ENCODE measurements around the gene PMM1.
"Not testable (repeated sequence)": the region's sequence is repeated elsewhere in the genome, so short reads cannot be mapped to it uniquely, and the experiment has no call there.

The PMM1 gene

DNA sequence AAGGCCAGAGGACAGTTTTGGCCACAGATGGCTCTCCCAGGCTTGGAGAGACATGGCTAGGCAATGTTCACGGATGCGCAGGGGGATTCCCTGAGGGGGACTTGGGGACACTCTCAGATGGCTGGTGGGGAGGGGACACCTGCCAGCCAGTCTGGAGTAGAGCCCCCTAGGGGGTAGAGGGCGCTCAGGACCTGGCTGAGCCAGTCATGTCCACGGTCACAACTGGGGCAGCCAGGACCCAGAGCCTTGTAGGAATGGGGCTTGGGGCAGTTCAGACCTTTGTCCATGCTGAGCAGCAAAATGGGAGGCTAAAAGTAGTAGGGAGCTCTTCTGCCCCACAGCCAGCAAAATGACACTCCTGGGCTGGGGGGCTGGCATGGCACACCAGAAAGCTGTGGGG is 27.2 kb downstream of the PMM1 start:
- DNase-seq = no peak

DNA sequence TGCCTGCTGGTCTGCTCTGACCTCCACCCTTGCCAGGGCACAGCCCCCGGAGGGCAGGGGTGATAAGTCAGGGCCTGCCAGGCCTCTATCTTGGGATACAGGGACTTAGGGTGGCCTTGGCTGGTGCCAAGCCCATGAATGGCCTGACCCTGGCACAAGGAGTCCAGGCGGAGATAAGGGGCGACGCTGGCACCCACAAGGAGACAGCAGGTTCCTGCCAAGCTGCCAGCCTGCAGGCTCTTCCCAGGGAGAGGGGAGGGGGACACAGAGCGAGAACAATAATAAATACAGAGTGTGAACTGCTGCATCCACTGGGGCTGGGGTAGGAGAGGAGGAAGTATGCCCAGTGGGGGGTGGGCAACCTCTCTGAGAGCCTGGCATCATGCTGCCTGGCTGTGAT is 27.9 kb downstream of the PMM1 start:
- DNase-seq = no peak

DNA sequence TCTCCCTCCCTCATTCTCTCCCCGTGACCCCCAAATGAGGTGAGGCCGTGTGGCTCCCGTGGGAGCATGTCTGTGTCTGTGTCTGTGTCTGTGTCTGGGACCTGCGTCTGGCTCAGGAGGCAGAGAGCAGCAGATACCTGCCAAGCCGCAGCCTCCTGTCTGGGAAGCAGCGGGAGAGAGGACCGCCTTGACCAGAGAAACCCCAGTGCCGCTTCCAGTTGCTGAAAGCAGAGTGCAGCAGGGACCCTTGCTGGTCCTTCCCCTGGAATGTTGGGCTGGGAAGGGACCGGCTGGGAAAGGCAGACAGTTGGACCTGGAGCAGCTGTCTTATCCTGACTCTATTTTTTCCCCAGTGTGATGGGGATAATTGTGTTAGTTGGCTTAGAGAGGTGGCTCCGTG is 28.3 kb downstream of the PMM1 start:
- DNase-seq = no peak

DNA sequence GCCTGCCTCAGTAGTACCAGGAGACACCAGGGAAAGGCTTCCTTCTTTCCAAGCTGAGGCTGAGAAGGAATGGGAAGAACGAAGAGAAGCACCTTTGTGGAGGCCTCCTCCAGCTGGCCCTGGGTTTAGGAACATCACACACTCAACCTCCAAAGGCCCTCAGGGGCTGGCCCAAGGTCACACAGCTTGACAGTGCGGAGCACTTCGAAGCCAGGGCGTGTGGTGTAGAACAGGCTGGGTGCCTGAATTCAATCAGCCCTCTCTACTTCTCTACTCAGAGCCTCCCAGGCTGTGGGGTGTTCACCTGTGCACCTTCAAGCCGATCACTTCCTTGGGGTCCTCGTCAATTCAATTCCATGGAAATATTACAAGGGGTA is 29.6 kb downstream of the PMM1 start:
- DNase-seq = no peak

DNA sequence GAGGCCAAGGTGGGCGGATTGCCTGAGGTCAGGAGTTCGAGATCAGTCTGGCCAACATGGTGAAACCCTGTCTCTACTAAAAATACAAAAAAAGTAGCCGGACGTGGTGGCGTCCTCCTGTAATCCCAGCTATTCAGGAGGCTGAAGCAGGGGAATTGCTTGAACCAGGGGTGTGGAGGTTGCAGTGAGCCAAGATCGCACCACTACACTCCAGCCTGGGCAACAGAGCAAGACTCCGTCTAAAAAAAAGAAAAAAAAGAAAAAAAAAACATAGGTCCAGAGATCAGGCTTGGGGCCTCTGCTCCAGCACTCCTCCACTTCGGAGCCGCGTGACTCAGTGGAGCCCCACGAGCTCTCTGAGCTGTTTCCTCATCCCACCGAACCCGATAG is 31.4 kb downstream of the PMM1 start:
- not testable (repeated sequence) for DNase-seq

DNA sequence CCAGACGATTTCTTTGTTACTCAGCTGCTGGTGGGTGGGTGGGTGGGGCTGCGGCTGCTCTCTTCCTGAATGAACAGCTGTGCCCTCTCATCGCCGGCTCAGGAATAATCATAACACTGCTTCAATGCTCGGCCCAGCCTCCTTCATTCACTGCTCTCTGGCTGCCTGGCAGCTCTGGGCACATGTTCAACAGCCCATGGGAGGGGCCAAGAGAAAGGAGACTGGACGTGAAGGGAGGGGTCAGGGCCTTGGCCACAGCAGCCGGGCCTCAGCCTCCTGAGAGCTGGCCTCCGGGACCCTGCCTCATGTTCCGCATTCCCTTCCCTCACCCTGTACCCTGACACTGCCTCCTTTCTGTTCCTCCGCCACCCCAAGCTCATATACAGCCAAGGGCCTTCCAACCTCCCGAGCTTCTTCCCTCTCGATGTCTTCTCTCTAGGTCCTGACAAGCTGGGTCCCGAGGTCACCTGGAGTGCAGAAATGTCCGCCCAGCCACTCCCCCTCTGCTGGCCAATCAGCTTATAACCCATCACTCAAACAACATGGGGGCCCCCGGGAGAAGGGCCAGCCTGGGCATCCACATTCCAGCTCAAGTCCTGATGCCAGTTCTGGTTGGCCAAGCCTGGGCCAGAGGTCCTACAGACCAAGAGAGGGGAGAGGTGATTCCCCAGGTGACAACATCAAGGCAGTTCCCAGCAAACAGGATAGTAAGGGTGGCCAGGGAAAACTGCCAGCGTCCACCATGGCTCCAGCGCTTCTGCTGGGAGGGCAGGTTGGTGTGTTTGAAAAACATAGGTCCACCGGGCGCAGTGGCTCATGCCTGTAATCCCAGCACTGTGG is 32.0 kb downstream of the PMM1 start:
- DNase-seq = no peak

DNA sequence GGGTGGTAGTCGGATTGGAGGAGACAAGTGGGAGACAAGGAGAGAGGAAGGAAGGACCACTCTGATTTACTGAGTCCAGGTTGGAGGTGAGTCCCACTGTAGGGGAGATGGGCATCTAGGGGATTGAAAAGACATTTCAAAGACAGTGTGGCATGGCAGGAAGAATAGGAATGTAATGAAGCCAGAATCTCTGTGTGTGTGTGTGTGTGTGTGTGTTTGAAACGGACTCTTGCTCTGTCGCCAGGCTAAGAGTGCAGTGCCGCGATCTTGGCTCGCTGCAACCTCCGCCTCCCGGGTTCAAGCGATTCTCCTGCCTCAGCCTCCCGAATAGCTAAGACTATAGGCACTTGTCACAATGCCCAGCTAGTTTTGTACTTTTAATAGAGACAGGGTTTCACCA is 33.1 kb downstream of the PMM1 start:
- no peak for DNase-seq

DNA sequence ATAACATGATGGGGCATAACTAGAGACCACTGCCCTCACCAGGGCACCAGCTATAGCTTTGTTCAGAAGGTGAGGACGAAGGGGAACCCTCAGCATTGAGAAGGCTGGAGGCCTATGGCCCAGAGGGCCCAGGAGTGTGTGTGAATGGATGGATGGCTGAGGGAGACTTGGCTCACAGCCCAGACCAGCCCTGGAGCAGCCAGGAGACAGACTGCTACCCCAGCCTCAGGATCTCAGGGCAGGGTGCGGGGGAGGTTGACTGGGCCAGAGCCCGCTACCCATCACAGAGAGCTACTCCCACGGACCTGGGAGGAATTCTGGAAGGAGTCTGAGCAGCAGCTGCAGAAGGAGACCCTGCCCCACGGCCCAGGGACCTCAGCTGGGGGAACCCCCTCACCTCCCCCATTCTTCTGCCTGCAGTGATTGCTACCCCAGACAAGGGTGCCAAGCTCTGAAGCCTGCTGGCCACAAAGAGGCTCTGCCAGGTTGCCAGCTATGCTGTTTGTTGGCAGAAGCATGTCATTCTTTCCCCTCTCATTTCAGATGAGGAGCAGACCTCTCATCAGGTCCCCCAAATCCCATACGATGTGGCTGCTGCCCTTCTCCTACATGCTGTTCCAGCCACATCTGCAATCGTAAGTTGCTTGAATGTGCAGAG is 34.2 kb downstream of the PMM1 start:
- no peak for DNase-seq

DNA sequence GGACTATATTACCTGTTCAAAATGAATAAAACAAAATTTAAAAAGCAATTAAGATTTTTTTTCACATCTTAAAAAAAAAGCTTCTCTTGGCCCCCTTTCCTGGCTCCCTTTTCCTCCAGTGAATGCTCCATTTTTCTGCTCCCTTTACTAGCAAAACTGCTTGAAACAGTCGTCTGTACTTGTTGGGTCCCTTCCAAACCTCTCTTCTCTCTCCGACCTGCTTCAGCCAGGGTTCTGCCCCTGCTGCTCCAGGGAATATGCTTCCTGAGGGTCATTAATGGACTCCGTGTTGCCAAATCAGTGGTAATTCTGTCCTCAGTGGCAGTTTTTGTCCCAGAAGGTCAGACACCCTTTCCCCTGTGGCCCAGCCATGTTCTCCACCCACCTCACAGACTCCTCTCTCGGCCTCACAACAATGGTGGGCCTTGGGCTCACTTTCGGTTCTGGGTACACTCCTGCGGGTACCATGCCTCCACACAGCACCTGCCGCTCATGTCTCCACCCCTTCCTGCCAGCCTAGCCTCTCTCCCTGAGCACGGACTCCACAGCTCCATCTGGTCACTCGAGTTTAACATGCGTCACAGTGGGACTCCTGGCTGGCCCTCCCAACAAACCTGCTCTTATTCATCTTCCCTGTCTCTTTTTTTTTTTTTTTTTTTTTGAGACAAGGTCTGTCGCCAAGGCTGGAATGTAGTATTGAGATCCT is 37.6 kb downstream of the PMM1 start:
- no peak for DNase-seq

DNA sequence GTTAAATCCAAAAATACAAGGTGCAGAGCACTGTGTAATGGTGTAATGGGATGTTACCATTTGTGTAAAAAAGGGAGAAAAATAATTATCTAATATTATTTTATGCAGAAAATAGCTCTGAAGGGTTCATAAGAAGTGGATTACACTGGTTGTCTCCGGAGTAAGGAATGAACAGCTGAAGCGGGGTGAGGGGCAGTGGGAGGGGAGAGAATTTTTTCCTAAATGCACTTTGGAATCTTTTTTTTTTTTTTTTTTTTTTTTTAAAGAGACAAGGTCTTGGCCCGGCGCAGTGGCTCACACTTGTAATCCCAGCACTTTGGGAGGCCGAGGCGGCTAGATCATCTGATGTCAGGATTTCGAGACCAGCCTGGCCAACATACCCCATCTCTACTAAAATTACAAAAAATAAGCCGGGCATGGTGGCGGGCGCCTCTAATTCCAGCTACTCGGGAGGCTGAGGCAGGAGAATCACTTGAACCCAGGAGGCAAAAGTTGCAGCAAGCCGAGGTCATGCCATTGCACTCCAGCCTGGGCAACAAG is 38.6 kb downstream of the PMM1 start:
- DNase-seq = no peak

DNA sequence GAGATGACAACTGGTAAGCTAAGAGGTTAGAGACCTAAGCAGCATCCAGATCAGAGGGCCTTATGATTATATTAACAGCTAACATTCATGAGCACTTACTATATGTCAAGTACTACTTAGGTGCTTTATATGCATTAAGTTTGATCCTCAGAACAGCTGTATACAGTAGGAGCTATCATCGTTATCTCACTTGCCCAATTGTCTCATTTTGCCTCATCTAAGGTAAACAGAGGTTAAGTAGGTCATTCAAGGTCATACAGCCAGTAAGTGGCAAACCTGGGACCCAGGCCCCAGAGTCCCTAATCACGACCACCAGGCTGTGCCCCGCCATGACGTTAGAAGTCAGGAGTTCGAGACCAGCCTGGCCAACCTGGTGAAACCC is 40.8 kb downstream of the PMM1 start:
- no peak for DNase-seq

DNA sequence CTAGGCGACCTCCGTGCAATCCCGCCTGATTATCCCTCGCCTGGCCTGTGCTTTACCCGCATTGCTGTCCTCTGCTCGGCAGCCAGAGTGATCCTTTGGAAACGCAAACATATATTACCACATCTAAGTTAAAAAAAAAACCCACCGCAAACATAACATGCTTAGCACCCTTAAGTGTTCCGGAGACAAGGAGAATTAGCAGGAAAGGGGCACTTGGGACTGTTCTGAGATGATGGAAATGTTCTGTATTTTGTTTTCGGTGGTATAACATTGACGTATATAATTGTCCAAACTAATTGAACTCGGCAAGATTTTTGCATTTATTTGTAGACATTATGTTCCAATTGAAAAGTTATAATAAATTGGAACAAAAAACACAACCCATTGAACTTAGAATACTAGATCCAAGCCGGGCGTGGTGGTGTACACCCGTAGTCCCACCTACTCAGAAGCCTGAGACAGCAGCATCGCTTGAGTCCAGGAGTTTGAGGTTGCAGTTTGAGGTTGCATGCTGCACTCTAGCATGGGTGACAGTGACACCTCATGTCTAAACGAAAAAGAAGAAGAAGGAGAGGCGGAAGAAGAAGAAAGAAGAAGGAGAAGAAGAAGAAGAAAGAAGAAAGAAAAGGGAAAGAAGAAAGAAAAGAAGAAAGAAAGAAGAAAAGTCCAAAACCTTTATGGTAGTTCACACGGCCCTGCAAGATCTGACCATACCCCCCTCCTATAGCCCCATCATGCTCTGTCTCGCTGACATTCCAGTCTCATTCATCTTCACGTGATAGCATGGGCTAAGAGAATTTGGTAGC is 44.8 kb downstream of the PMM1 start:
- no peak for DNase-seq

DNA sequence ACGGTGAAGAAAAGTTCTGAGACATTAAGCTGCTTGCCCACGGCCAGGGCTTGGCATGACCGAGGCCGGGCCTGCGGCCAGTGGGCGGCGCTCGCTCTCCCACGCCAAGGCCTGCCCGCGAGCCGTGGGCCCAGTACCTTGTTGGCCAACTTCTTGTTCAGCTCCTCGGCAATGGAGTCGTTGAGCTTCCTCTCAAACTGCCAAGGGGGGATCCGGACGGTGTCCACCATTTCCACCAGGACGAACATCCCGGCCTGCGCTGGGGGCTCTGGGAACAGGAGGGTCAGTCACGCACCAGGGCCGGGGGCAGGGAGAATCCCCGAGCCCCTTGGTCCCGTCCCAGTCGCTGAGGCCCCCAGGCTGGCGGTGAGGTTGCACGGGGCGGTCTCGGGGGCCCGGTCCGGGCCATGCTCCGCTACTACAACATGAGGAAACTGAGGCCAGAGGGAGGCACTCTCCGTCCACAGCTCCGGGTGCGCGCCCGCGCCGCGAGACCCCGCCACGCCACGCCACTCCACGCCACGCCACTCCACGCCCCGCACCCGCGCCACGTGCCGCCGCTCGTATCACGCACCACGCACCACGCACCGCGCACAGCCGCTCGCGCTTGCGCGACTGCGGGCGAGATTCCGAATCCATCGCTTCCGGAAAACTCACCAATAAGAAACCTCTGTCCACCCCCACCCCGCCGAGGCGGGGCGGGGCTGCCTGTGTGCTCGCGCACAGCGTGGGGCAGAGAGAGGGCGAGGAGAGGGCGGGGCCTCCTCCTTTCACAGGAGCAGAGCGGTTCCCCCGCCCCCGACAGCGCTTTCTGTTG is 45.6 kb downstream of the PMM1 start, which contains the start of gene POLR3H:
TSS of gene POLR3H (minus strand) at position 617 of the 817 bp plus-strand sequence. CDS start at position 248, 369 bp downstream.
- DNase-seq = peak; percentile 95 to 97

DNA sequence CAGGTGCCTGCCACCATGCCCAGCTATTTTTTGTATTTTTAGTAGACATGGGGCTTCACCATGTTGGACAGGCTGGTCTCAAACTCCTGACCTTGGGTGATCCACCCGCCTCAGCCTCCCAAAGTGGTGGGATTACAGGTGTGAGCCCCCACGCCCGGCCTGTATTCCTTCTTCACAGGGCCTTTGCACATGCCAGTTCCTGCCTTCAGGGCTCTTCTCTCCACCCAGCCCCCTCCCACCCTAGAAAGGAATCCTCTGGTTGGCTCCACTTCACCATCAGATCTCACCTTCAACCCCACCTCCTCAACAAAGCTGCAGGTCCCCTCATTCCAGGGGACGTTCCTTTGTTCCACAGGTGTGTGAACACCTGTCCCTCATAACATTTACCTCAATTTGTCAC is 47.4 kb downstream of the PMM1 start:
- no peak for DNase-seq

DNA sequence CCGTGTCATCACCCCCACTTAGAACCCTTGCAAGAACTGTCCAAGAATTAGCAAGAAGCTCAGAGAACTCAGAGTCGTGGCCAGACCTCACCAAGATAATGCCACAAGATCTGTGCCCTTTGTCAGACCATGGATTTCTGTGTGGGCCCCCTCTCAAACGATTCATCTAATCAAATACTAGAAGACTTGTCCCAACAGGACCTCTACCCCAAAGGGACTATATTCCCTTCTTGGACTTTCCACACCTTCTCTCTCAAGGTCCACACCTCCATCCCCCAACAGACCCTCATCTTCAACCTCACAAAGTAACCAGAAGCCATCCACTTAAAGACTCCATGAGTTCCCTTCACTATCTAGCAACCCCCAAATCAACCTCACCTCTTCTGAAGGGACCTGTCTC is 48.2 kb downstream of the PMM1 start:
- no peak for DNase-seq

DNA sequence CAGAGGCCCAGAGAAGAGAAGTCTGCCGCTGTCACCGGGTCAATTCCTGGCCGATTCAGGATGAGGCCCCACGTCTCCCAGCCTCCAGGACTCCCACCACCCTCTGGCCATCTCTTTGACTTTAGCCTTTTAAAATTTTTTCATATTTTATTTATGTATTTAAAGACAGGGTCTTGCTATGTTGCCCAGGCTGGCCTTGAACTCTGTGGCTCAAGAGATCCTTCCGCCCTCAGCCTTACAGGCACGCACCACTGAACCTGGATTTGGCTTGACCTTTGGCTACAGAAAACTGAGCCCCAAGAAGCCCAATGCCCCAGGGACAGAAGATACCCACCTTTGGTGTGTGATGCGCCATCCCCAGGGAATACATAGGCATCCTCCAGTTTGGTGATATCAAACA is 49.3 kb downstream of the PMM1 start:
- DNase-seq = no peak

DNA sequence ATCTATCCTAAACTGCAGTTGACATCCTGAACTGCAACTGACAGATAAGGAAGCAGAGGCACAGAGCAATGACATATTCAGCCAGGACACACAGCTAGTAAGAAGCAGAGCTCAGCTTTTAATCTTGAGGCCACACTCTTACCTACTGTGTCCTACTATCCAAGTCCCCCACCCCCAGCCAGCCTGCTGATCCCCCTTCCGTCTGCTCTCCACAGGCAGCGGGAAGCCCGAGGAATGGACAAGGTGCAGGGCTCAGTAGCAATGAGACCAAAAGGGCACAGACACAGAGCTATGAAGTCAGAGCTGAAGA is 49.7 kb downstream of the PMM1 start:
- DNase-seq = no peak

DNA sequence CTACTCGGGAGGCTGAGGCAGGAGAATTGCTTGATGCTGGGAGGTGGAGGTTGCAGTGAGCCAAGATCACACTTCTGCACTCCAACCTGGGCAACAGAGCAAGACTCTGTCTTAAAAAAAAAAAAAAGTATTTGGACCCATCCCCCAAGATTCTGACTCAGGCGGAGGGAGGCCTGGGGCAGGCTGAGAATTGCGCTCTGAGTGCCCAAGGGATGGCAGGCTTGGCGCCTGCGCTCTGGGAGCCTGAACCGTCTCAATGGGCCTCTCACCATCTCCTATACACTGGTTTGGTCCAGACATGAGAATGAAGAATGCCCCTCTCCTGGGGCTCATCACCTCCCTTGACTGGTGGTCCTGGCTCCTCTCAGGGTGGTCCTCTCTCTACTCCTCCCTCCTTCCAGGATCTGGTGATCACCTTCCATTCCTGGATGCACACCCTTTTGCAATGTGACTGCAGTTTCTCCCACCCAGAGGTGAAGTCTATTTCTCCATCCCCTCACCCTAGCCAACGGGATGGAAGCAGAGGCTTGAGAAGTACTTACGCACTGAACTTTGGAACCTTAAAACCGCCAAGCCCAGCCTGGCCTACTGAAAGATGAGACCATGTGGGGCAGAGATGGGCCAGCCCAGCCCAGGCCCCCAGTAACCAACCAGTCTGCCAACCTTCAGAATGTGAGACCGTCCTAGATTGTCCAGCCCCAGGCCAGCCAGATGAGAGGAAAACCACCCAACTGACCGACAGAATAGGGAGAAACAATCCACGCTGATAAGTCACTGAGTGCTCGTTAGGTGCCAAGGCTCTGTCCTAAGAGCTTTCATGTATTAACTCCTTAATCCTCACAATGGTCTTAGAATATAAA is 50.3 kb downstream of the PMM1 start:
- DNase-seq = no peak

DNA sequence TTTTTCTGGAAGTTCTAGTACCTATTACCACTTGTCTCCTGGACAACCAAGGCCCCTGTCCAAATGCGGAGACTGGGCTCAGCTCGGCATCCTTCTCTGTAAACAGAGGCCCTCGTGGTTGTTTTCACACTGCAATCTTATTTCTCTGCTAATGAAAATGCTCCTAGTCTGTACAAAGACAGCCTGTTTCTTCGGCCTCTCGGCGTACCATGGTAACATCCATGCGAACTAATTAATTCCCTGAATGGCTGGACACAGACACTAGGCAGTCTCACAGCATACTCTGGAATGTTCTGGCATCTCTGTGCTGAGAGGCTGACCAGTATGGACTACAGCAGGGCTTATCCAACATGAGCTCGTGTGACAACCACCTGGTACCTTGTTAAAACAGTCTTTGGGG is 51.1 kb downstream of the PMM1 start:
- no peak for DNase-seq

DNA sequence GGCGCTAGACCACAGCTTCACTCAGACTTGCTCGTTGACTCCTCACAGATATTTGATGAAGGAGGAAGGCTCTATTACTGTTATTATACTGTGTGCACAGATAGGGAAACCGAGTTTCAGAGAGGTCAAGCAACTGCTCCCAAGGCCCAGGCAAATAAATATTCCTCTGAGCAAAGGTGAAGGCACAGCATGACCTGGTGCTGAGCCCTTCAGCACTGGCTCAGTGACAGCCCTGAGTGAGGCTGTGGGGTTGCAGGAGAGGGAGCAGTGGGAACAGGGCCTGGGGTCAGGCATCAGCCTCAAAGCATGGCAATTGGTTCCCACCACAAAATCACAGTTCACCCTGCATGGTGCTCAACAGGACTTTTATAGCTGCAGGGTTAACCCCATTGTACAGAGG is 52.4 kb downstream of the PMM1 start:
- DNase-seq = no peak

DNA sequence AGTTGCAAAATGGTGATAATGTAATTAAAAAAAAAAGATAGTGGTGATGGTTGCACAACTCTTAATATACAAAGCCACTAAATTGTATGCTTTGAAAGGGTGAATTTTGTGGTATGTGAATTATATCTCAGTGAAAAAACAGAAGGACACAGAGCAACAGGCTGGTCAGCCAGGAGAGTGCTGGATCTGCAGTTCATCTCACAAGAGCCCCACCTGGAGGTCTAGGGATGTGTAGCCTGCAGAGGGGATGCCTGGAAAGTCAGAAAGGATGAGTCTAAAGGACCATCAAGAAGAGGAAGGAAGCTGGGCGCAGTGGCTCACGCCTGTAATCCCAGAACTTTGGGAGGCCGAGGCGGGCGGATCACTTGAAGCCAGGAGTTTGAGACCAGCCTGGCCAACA is 54.4 kb downstream of the PMM1 start:
- no peak for DNase-seq
